Activated naive CD8-positive, alpha-beta T cell treated with anti-CD3 and anti-CD28 coated beads for 36 hours (primary cell): ENCODE results near the gene DTHD1. TPM values are rescaled to one million over a fixed set of nuclear protein-coding genes. Genes with fewer than 3 reads are reported as not detected.

Experiments used
- DNase-seq: peaks from one replicate; pipeline ENCODE4 v3.0.0; 2021
- H3K27ac Mint-ChIP-seq: one replicate; pipeline ENCODE4 v1.8.0; 2022; ENCODE audit warnings: mild to moderate bottlenecking, moderate library complexity, mixed read lengths
- H3K27me3 Mint-ChIP-seq: one replicate; pipeline ENCODE4 v1.8.0; 2022; ENCODE audit warnings: mild to moderate bottlenecking, mixed read lengths
- H3K36me3 Mint-ChIP-seq: one replicate; pipeline ENCODE4 v1.8.0; 2021; ENCODE audit warnings: mild to moderate bottlenecking, mixed read lengths
- H3K4me1 Mint-ChIP-seq: one replicate; pipeline ENCODE4 v1.8.0; 2021; ENCODE audit warnings: mixed read lengths
- H3K4me3 Mint-ChIP-seq: one replicate; pipeline ENCODE4 v1.8.0; 2022; ENCODE audit warnings: mild to moderate bottlenecking, moderate library complexity, mixed read lengths
- H3K9me3 Mint-ChIP-seq: one replicate; pipeline ENCODE4 v1.8.0; 2022; ENCODE audit warnings: mixed read lengths
- total RNA-seq, 2 experiments: library from RNA; stranded (reverse); gene quantifications; one replicate each; pipeline ENCODE4 v1.2.3, GENCODE V29; 2021

The DTHD1 gene
- total RNA-seq, 2 experiments from 2014 or later, result 0.08 to 0.12 TPM

DNA sequence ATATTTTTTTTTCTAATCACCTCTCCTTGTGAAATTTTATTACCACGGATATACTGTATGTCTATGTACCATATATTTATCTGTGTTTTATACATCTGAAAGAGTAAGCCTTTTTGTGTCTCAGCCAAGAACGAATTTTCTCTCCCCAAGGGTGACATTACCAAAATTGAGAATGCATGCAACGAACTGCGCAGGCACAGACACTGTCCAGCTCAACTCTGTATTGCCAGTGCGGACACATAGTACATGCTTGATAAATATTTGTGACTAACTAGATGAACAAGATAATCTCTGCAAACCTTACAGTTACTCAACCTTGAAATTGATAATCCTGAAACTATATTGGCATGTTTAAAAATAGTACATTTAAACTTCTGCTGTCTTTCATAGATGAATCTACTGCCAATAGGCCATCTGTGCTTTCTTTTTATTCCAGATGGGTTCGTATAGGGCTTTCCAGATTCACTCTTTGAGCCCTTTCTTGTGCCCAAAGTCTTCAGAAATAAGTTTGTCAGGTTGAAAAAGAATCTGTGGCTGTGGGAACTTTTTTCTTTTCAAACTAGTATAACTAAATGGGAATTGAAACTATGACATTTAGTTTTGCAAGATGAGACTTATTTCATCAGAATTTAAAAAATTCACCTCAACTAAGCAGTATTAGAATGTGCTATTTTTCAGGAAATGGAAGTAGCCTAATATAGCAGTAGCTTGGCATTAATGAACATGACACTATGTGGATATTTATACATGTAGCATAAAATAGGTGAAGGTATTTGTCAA is 38.9 kb downstream of the DTHD1 start:
- Mint-ChIP-seq H3K27ac (peak overlapping the region; percentile 32), H3K27me3 (no peaks in the 10 kb centered on the region), H3K4me3 (no peak overlapping the region), H3K9me3 (no peaks in the 10 kb centered on the region), H3K36me3 (no peaks in the 10 kb centered on the region), H3K4me1 (peaks cover 62% of the 10 kb centered on the region)
- no peak for DNase-seq

DNA sequence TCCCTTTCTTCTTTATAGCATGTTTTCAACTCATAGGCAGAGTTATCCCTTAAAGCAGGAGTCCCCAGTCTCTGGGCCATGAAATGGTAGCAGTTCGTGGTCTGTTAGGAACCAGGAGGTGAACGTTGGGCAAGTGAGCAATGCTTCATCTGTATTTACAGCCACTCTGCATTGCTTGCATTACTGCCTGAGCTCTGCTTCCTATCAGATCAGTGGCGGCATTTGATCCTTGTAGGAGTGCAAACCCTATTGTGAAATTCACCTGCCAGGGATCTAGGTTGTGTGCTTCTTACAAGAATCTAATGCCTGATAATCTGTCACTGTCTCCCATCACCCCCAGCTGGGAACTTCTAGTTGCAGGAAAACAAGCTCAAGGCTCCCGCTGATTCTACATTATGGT is 39.8 kb downstream of the DTHD1 start:
- DNase-seq, result no peak
- Mint-ChIP-seq H3K36me3 (peaks cover 2% of the 10 kb centered on the region), H3K9me3 (no peaks in the 10 kb centered on the region), H3K27me3 (no peaks in the 10 kb centered on the region), H3K4me1 (peaks cover 69% of the 10 kb centered on the region), H3K4me3 (no peak overlapping the region), H3K27ac (peak overlapping the region; percentile 24)

DNA sequence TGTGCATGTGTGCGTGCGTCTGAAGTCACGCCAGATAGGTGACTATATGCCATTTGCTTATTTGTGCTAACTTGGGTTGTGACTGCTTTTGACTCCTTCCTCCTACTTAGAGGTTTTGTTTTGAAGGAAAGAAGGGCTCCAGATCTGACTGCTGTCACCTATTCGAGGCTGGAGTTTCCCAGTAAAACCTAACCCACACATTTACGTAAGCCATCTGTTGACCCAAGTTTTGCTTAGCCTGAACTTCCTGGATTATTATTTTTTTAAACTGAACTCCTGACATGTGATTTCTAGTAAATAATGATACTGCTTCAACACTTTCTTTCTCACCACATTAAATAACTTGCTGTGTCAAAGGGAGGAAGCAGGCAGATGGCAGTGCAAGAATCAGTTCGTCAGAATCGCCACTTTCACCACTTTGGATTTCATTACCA is 41.5 kb downstream of the DTHD1 start:
- H3K9me3 Mint-ChIP-seq, result no peaks in the 10 kb centered on the region
- H3K36me3 Mint-ChIP-seq, result peaks cover 2% of the 10 kb centered on the region
- H3K4me3 Mint-ChIP-seq, result peak overlapping the region; percentile 44
- H3K27ac Mint-ChIP-seq, result peak overlapping the region; percentile 88
- peaks cover 69% of the 10 kb centered on the region for H3K4me1 Mint-ChIP-seq
- DNase-seq, result peak; percentile 44
- no peaks in the 10 kb centered on the region for H3K27me3 Mint-ChIP-seq

DNA sequence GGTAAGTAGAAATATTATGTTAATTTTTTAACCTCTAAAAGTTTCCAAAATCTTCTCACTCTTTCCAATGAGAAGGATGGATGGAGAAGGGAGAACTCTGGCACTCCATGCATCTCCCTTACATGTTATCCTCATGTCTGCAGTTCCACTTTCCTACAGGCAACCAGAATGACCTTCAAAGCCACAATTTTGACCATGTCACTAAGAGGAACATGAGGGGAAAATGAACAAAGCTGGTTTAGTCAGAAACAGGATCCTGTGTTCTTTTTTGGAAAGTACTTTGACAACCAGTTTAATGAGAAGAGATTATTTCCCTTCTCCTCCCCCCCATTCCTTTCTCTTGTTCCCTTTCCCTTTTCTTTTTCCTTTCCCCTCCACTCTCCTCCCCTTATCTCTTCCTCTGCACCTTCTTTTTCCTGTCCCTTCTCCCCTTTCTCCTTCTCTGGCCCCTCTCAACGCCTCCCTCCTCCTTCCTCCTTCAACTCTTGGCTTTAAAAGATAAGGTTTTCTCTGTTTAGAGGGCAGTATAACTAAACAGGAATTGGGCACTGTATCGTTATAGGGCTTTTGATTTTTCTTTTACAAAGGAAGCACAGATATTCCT is 42.5 kb downstream of the DTHD1 start:
- Mint-ChIP-seq H3K36me3 (peaks cover 2% of the 10 kb centered on the region), H3K9me3 (no peaks in the 10 kb centered on the region), H3K4me1 (peaks cover 65% of the 10 kb centered on the region), H3K4me3 (peak overlapping the region; percentile 53), H3K27ac (peak overlapping the region; percentile 88), H3K27me3 (no peaks in the 10 kb centered on the region)
- no peak for DNase-seq

DNA sequence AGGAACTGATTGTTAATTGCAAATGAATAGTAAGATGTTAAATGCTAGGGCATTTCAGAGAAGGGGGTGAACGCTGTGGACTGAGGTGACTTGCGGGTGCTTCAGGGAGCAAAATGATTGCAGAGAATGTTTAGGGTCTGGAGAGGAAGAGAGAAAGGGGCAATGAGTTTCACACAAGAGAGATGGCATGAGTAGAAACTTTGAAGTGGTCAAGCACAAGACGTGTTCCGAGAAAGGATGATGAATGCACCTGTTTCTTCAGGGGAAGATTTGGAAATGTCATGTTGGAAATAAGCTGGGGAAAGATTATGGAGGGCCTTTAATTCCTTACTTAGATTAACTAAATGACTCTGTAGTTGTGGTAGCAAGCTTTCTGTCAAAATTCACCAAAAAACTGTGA is 43.4 kb downstream of the DTHD1 start:
- peaks cover 65% of the 10 kb centered on the region for H3K4me1 Mint-ChIP-seq
- H3K36me3 Mint-ChIP-seq, result peaks cover 2% of the 10 kb centered on the region
- H3K9me3 Mint-ChIP-seq, result no peaks in the 10 kb centered on the region
- no peak for DNase-seq
- peak overlapping the region; percentile 80 for H3K27ac Mint-ChIP-seq
- H3K27me3 Mint-ChIP-seq, result no peaks in the 10 kb centered on the region
- no peak overlapping the region for H3K4me3 Mint-ChIP-seq

DNA sequence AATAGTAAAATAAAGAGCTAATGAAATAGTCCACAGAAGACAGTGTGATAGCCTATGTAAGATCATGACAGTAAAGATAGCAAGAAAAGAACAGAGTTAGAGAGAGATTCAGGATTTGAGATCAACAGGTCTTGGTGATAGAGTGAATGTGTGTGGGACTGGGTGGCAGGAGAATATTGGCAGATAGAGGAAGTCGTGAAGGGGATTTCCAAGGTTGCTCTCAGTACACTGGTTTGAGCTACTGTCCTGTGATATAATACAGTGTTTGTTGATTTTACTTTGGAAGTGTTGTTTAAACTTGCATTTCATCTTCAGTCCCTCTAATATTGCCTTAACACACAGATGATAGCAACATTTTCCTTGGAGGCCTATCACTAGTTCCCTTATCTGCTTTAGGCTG is 44.1 kb downstream of the DTHD1 start:
- Mint-ChIP-seq H3K27ac (peak overlapping the region; percentile 80), H3K4me3 (no peak overlapping the region), H3K9me3 (no peaks in the 10 kb centered on the region), H3K27me3 (no peaks in the 10 kb centered on the region), H3K4me1 (peaks cover 61% of the 10 kb centered on the region), H3K36me3 (peaks cover 2% of the 10 kb centered on the region)
- no peak for DNase-seq

DNA sequence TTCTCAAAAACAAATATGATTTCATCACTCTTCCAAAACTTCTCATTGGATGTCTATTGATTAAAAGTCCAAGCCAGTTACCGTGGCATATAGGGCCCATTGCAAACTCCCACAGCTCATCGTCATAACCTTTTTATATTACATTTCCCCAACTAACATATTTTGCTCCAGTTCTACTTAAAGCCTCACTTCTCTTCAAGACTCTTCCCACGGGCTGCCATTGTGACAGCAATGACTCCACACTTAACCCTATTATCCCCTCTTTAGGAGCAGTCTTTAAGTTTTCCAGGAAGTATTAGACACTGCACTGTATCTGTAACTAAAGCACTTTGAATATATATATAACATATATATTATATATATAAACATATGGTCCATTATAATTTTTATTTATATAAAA is 44.5 kb downstream of the DTHD1 start:
- Mint-ChIP-seq H3K4me3 (no peak overlapping the region), H3K27ac (peak overlapping the region; percentile 80), H3K4me1 (peaks cover 56% of the 10 kb centered on the region), H3K27me3 (no peaks in the 10 kb centered on the region), H3K36me3 (peaks cover 2% of the 10 kb centered on the region), H3K9me3 (no peaks in the 10 kb centered on the region)
- DNase-seq, result no peak

DNA sequence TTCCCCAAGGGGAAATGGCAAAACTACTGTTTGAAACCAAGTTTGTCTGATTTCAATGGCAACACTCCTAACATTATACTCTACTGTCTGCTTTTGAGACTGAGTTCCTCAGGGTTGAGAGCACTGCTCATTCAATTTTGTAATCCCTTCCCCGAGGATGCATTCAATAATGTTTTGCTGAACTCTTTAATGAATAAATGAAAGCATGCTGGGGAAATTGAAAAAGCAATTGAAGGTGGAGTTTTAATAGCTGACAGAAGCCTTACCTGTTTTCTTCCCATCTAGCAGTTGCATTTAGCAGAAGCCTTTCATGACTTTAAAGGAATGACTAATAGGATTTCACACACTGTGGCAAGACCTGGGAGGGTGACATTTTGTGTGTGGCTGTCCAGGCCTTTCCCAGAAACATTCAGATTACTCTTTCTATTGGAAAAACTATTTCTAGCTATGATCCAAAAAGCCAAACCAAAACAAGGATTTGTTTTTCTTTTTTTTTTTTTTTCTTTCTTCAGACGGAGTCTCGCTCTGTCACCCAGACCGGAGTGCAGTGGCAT is 45.1 kb downstream of the DTHD1 start:
- DNase-seq, result no peak
- Mint-ChIP-seq H3K9me3 (no peaks in the 10 kb centered on the region), H3K4me3 (no peak overlapping the region), H3K36me3 (peaks cover 2% of the 10 kb centered on the region), H3K4me1 (peaks cover 52% of the 10 kb centered on the region), H3K27ac (peak overlapping the region; percentile 25), H3K27me3 (no peaks in the 10 kb centered on the region)

DNA sequence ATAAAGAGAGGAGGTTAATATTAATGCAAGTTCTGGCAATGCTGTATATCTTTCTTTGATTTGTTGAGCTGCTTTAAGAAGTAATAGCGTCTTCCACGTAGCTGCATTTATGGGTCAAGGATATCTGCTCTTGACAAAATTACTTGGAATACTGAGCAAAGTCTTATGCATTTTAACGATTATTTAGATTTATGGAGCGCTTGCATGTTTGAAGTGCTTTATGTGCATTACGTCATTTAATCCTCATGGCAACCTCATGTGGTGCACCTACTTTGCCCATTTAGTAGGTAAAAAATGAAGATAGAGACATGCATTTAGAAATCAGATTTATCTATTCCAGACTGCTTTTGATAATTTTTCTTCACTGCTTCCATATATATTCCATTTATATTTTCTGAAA is 46.0 kb downstream of the DTHD1 start:
- H3K36me3 Mint-ChIP-seq, result peaks cover 2% of the 10 kb centered on the region
- H3K27ac Mint-ChIP-seq, result no peak overlapping the region
- H3K9me3 Mint-ChIP-seq, result no peaks in the 10 kb centered on the region
- no peaks in the 10 kb centered on the region for H3K27me3 Mint-ChIP-seq
- peaks cover 46% of the 10 kb centered on the region for H3K4me1 Mint-ChIP-seq
- DNase-seq, result no peak
- H3K4me3 Mint-ChIP-seq, result no peak overlapping the region

DNA sequence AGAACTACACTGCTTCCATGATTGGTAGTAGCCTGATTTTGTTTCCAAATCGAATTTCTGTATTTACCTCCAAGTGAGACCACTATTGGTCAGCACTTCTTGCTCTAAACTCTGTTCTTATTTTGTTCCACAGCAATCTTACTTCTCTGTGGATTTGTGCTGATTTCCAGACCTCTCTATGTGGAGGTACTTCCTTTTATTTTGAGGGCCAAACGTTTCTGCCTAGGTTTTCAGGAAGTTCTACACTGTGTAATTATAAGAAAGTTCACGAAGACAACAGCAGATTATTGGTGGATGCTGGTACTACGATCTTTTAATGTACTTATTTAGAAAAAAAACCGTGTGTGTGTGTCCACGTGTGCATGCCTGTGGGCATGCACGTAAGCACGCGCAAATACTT is 46.7 kb downstream of the DTHD1 start:
- Mint-ChIP-seq H3K27me3 (no peaks in the 10 kb centered on the region), H3K36me3 (peaks cover 2% of the 10 kb centered on the region), H3K4me3 (no peak overlapping the region), H3K9me3 (no peaks in the 10 kb centered on the region), H3K4me1 (peaks cover 44% of the 10 kb centered on the region), H3K27ac (peak overlapping the region; percentile 26)
- DNase-seq, result no peak

DNA sequence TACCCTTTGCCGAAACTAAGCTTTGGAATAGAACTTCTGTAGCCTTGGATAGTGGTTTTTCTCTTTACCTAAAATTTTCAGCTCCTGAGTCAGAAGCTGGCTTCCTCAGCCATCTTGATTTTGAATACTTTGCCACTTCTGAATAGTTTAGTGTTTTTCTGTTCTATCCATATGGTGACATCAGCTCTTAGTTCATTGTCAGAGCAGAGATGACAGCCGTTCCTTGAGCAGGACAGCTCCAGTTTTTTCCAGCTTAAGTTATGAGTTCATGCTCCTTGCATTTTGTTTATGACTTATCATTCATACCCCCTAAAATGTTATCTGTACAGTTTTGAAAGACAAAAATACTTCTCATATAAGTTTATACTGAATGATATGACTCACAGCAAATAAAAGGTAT is 47.8 kb downstream of the DTHD1 start:
- H3K27ac Mint-ChIP-seq, result no peak overlapping the region
- peaks cover 38% of the 10 kb centered on the region for H3K4me1 Mint-ChIP-seq
- no peaks in the 10 kb centered on the region for H3K27me3 Mint-ChIP-seq
- H3K4me3 Mint-ChIP-seq, result no peak overlapping the region
- H3K9me3 Mint-ChIP-seq, result no peaks in the 10 kb centered on the region
- DNase-seq, result no peak
- H3K36me3 Mint-ChIP-seq, result peaks cover 2% of the 10 kb centered on the region

DNA sequence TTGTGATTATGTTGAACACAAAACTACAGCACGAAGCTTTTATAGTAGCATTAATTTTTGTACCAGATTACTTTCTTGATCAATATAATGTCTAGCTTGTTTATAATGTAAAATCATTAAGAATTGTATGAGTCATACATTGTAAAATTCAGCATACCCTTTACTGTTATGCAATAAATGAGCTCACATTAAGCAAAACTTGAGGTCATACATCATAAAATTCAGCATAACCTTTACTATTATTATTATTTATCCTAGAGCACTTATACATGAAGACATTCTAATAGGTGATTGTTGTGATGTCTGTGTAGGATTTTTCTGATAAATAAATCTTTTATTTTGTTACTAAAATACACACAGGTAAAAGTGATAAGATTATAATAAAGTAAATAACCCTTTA is 49.4 kb downstream of the DTHD1 start:
- Mint-ChIP-seq H3K4me1 (peaks cover 26% of the 10 kb centered on the region), H3K4me3 (no peak overlapping the region), H3K27ac (no peak overlapping the region), H3K27me3 (no peaks in the 10 kb centered on the region), H3K36me3 (peaks cover 2% of the 10 kb centered on the region), H3K9me3 (no peaks in the 10 kb centered on the region)
- no peak for DNase-seq

DNA sequence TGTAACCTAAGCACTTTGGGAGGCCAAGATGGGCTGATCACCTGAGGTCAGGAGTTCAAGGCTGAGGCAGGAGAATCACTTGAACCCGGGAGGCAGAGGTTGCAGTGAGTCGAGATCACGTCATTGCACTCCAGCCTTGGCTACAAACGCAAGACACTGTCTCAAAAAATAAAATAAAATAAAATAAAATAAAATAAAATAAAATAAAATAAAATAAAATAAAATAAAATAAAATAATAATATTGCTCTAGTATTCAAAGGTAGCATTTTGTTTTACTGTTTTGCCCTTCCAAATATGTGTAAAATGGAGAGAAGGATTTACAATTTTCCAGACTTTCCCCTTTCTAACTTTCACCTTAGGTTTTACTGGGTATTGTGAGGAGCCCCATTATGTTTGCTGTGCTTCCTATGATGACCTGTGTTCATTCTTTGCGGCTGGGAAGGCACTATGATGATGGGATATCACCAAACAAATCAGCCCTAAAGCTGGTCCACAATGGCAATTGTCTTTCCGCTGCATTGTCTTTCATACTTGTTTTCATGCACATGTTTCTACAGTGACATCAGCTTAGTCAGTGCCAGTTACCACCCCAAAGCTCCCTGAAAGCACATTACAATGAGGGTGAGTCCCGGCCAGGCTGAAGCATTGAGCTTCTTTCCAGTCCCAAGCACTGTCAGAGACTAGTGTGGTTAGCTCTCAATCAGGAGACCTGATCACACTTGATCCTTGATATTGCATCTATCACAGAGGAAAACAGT is 50.8 kb downstream of the DTHD1 start:
- no peak for DNase-seq
- Mint-ChIP-seq H3K4me3 (no peak overlapping the region), H3K27ac (peak overlapping the region; percentile 6), H3K9me3 (no peaks in the 10 kb centered on the region), H3K36me3 (no peaks in the 10 kb centered on the region), H3K27me3 (no peaks in the 10 kb centered on the region), H3K4me1 (peaks cover 17% of the 10 kb centered on the region)

DNA sequence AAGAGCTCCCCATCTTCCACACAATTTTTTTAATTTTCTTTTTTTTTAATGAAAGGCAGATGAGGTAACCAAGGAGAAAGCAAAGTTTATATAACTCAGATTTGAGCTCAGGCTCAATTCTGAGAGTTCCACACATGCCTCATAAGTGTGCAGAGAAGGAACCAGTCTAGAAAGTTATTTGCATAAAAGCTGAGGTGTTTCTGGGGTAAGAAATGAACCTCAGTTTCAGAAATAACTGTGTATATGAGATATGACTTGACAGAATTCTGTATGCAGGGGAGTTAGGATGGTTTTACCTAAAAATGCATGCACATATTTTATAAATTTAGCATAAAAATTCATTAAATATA is 51.3 kb downstream of the DTHD1 start:
- Mint-ChIP-seq H3K4me1 (peaks cover 15% of the 10 kb centered on the region), H3K4me3 (no peak overlapping the region), H3K9me3 (no peaks in the 10 kb centered on the region), H3K27me3 (no peaks in the 10 kb centered on the region), H3K36me3 (no peaks in the 10 kb centered on the region), H3K27ac (peak overlapping the region; percentile 6)
- DNase-seq, result no peak

DNA sequence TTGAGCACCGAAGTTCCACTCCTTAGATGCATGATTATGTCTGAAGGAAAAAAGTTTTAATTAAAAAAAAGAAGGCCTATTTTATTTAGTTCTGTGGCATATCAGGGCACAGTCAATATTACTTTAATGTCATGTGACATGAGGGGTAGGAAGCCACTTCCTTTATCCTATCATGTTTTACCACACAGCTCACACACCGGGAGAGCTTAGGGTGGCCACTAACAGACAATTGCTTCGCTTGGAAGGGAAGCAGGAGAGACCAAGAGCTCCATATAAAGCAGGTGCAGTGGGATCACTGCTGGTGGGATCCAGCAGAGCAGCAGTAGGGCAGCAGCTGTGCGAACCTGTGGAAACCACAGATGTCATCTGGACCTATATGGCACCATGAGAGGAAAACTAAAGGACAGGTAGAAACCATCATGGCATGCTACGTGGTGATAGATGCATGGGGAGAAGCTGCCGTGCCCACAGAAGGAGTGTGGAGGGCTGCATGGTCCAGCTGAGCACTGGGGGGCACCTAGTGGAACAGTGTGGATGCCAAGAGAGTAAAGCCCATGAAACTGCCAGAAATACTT is 52.0 kb downstream of the DTHD1 start:
- H3K27ac Mint-ChIP-seq, result no peak overlapping the region
- H3K4me3 Mint-ChIP-seq, result no peak overlapping the region
- H3K4me1 Mint-ChIP-seq, result peaks cover 17% of the 10 kb centered on the region
- no peak for DNase-seq
- no peaks in the 10 kb centered on the region for H3K36me3 Mint-ChIP-seq
- no peaks in the 10 kb centered on the region for H3K9me3 Mint-ChIP-seq
- no peaks in the 10 kb centered on the region for H3K27me3 Mint-ChIP-seq
